Activated CD4-positive, CD25-positive, alpha-beta regulatory T cell treated with anti-CD3 and anti-CD28 coated beads, Interleukin-2, amount 50 U/mL, for 24 hours (primary cell): ENCODE measurements around the gene GTF3C4.

ENCODE experiments used
- ATAC-seq, 2 donors: fragments of 150-1000 bp; cut with Tn5 transposase; one replicate each; pipeline ENCODE4 v1.10.0; 2021; ENCODE audit warnings: mild to moderate bottlenecking in 1 of 2, moderate library complexity in 1 of 2

Gene GTF3C4

GRCh38 chr9:132732326-132733259, 62.3 kb downstream of the GTF3C4 start:
- ATAC-seq = no peak

GRCh38 chr9:132733260-132733815, 63.1 kb downstream of the GTF3C4 start:
- no peak for ATAC-seq

DNA sequence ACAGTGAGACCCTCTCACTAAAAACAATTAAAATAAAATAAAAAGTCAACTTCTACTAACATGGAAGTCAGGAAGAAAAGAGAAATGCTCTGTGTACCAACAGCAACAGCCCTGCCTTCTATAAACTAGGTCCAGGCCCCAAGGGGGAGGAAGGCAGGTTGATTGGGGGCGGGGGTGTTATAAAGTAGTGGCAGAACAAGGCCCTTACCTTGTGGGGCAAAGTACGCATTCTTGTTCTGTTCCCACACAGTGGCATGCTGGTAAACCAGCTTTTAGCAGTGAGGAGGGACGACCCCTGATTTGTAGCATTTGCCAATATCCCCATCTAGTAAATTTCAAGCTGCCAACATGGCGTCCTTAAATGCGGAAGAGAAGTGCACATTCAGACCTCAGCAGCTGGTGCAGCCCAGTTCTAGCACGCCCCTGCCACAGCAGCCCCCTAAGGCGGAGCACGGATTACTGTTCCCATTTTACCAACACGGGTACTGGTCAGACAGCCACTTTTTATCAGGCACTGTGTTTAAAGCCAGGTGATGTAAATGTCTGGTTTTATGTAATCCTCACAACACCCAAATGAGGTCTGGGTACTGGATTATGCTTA, 69.5 kb downstream of the GTF3C4 start:
- ATAC-seq = no peak

- no peak for ATAC-seq
Observed at GRCh38 chr9:132740526-132741309, 70.5 kb downstream of the GTF3C4 start.

- ATAC-seq = no peak
Observed at GRCh38 chr9:132742821-132743311, 72.6 kb downstream of the GTF3C4 start.

DNA sequence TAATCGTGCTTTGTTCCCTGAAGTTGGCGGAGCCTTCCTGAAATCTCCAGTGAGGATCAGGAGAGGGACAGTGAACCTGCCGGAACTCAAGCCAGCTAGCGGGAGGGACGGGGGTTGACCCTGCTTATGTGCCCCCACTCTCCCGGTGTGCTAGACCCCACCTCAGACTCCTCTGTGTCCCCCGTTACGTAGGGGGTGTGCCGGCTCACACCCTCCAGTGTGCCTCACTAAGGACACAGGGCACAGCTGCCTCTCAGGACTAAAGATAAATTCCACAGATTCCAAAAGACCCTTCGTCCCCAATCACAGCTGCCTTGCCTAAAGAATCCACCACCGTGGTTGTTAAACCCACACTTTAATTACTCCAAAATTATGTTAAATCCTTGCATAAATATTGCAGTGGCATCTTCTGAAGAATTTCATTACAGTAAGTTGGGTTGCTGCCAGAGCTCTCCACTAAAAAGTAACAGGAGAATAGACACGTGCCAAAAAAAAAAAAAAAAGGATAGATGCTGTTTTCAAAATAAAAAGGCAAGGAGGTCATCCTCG, 73.7 kb downstream of the GTF3C4 start:
- no peak for ATAC-seq
